ENCODE measurements around the gene INSRR. TPM values are rescaled to one million over a fixed set of nuclear protein-coding genes. Genes with fewer than 3 reads are reported as not detected.

INSRR gene
- total RNA-seq, 4 donors from 2014 or later, result under 0.01 to 0.60 (median 0.20) TPM

- Histone ChIP-seq H3K4me1 (peaks cover 0 to 17% (median 0%) of the 10 kb centered on the region in 4 donors), H3K27me3 (no peaks in the 10 kb centered on the region), H3K36me3 (peaks cover 0 to 95% (median 25%) of the 10 kb centered on the region in 3 donors), H3K9me3 (no peaks in the 10 kb centered on the region), H3K4me3 (no peak overlapping the region), H3K27ac (no peak overlapping the region)
- TF ChIP-seq CTCF (IDR thresholded peaks at IDR 0.05) (peak; percentile 48 to 61 (median 56)), POLR2A (IDR thresholded peaks at IDR 0.05) (no peak)
- peak in 1 of 2 donors; percentile 68 for DNase-seq (ENCODE audit: low spot score in 2 of 2)
- WGBS, 2 donors, result 33 to 45% methylated on average over 4 of the region's 4 CpGs
Observed at GRCh38 chr1:156797212-156797871, 61.6 kb downstream of the INSRR start.

GRCh38 chr1:156796340-156797097, 62.4 kb downstream of the INSRR start:
- no peak overlapping the region for H3K27ac ChIP-seq
- H3K4me1 ChIP-seq, result peaks cover 0 to 11% (median 0%) of the 10 kb centered on the region in 4 donors
- no peaks in the 10 kb centered on the region for H3K27me3 ChIP-seq
- no peak for DNase-seq (ENCODE audit: low spot score in 2 of 2)
- no peak overlapping the region for H3K4me3 ChIP-seq
- TF ChIP-seq POLR2A (IDR thresholded peaks at IDR 0.05) (no peak), EP300 (IDR thresholded peaks at IDR 0.05) (no peak), CTCF (IDR thresholded peaks at IDR 0.05) (no peak)
- H3K36me3 ChIP-seq, result peaks cover 0 to 98% (median 27%) of the 10 kb centered on the region in 3 donors
- H3K9me3 ChIP-seq, result no peaks in the 10 kb centered on the region
- 83 to 87% methylated on average over 8 of the region's 8 CpGs for WGBS, 2 donors

GRCh38 chr1:156795787-156796186, 63.1 kb downstream of the INSRR start:
- no peak overlapping the region for H3K27ac ChIP-seq
- H3K36me3 ChIP-seq, result peaks cover 0 to 98% (median 31%) of the 10 kb centered on the region in 3 donors
- H3K4me1 ChIP-seq, result peaks cover 0 to 5% (median 0%) of the 10 kb centered on the region in 4 donors
- no peaks in the 10 kb centered on the region for H3K9me3 ChIP-seq
- H3K27me3 ChIP-seq, result no peaks in the 10 kb centered on the region
- 34 to 40% methylated on average over 7 of the region's 7 CpGs for WGBS, 2 donors
- no peak for DNase-seq (ENCODE audit: low spot score in 2 of 2)
- H3K4me3 ChIP-seq, result no peak overlapping the region
- TF ChIP-seq EP300 (IDR thresholded peaks at IDR 0.05) (no peak), CTCF (IDR thresholded peaks at IDR 0.05) (no peak), POLR2A (IDR thresholded peaks at IDR 0.05) (no peak)

- TF ChIP-seq POLR2A (IDR thresholded peaks at IDR 0.05) (no peak), EP300 (IDR thresholded peaks at IDR 0.05) (no peak), CTCF (IDR thresholded peaks at IDR 0.05) (no peak)
- Histone ChIP-seq H3K36me3 (peaks cover 0 to 95% (median 29%) of the 10 kb centered on the region in 3 donors), H3K4me1 (peaks cover 0 to 1% (median 0%) of the 10 kb centered on the region in 4 donors), H3K27ac (no peak overlapping the region), H3K9me3 (no peaks in the 10 kb centered on the region), H3K4me3 (no peak overlapping the region), H3K27me3 (no peaks in the 10 kb centered on the region)
- DNase-seq (ENCODE audit: low spot score in 2 of 2), result no peak
- WGBS, 2 donors, result 84 to 98% methylated on average over 5 of the region's 5 CpGs
Observed at GRCh38 chr1:156795374-156795733, 63.6 kb downstream of the INSRR start.
